ENCODE measurements around the gene PCCA.
"Not testable (repeated sequence)": the region's sequence is repeated elsewhere in the genome, so short reads cannot be mapped to it uniquely, and the experiment has no call there.

The PCCA gene

GRCh38 chr13:100097821-100098220 is 8.9 kb downstream of the PCCA start:
- DNase-seq (ENCODE audit: low read depth) = no peak
- Histone ChIP-seq H3K9me3 (ENCODE audit: control insufficient read depth, low read length) (no peaks in the 10 kb centered on the region), H3K4me3 (ENCODE audit: low read length) (no peak overlapping the region)

GRCh38 chr13:100098445-100099116 is 9.7 kb downstream of the PCCA start:
- H3K4me3 ChIP-seq (ENCODE audit: low read length) = no peak overlapping the region
- peaks cover 19% of the 10 kb centered on the region for H3K4me1 ChIP-seq (ENCODE audit: control insufficient read depth, insufficient read depth, low read length)
- no peaks in the 10 kb centered on the region for H3K27me3 ChIP-seq (replicated peaks; ENCODE audit: control insufficient read depth, insufficient read depth, low read length)
- H3K9me3 ChIP-seq (ENCODE audit: control insufficient read depth, low read length) = no peaks in the 10 kb centered on the region
- peak; percentile 56 for DNase-seq (ENCODE audit: low read depth)
- H3K9ac ChIP-seq (ENCODE audit: low read length) = no peak overlapping the region
- H3K36me3 ChIP-seq (ENCODE audit: control insufficient read depth, insufficient read depth, low read length, severe bottlenecking) = peaks cover 5% of the 10 kb centered on the region

More at GRCh38 chr13:100097821-100098220, 8.9 kb downstream of the PCCA start:
- H3K4me1 ChIP-seq (ENCODE audit: control insufficient read depth, insufficient read depth, low read length) = peaks cover 19% of the 10 kb centered on the region
- peaks cover 5% of the 10 kb centered on the region for H3K36me3 ChIP-seq (ENCODE audit: control insufficient read depth, insufficient read depth, low read length, severe bottlenecking)
- no peaks in the 10 kb centered on the region for H3K27me3 ChIP-seq (replicated peaks; ENCODE audit: control insufficient read depth, insufficient read depth, low read length)
- H3K9ac ChIP-seq (ENCODE audit: low read length) = no peak overlapping the region

- peaks cover 19% of the 10 kb centered on the region for H3K4me1 ChIP-seq (ENCODE audit: control insufficient read depth, insufficient read depth, low read length)
- H3K9me3 ChIP-seq (ENCODE audit: control insufficient read depth, low read length); H3K4me3 ChIP-seq (ENCODE audit: low read length); H3K27me3 ChIP-seq (replicated peaks; ENCODE audit: control insufficient read depth, insufficient read depth, low read length); H3K9ac ChIP-seq (ENCODE audit: low read length); DNase-seq (ENCODE audit: low read depth); H3K36me3 ChIP-seq (ENCODE audit: control insufficient read depth, insufficient read depth, low read length, severe bottlenecking): not testable (repeated sequence)
Measured at GRCh38 chr13:100099117-100099445, 10.2 kb downstream of the PCCA start.

- H3K36me3 ChIP-seq (ENCODE audit: control insufficient read depth, insufficient read depth, low read length, severe bottlenecking) = peaks cover 6% of the 10 kb centered on the region
- H3K9ac ChIP-seq (ENCODE audit: low read length) = no peak overlapping the region
- H3K4me3 ChIP-seq (ENCODE audit: low read length) = peak overlapping the region; percentile 52
- no peaks in the 10 kb centered on the region for H3K27me3 ChIP-seq (replicated peaks; ENCODE audit: control insufficient read depth, insufficient read depth, low read length)
- H3K9me3 ChIP-seq (ENCODE audit: control insufficient read depth, low read length) = no peaks in the 10 kb centered on the region
- H3K4me1 ChIP-seq (ENCODE audit: control insufficient read depth, insufficient read depth, low read length) = peaks cover 21% of the 10 kb centered on the region
- peak; percentile 81 for DNase-seq (ENCODE audit: low read depth)
Measured at GRCh38 chr13:100100115-100100879, 11.4 kb downstream of the PCCA start.

GRCh38 chr13:100102042-100102441 is 13.1 kb downstream of the PCCA start:
- Histone ChIP-seq H3K36me3 (ENCODE audit: control insufficient read depth, insufficient read depth, low read length, severe bottlenecking) (peaks cover 6% of the 10 kb centered on the region), H3K4me1 (ENCODE audit: control insufficient read depth, insufficient read depth, low read length) (peaks cover 29% of the 10 kb centered on the region), H3K27me3 (replicated peaks; ENCODE audit: control insufficient read depth, insufficient read depth, low read length) (no peaks in the 10 kb centered on the region), H3K9ac (ENCODE audit: low read length) (no peak overlapping the region), H3K9me3 (ENCODE audit: control insufficient read depth, low read length) (no peaks in the 10 kb centered on the region), H3K4me3 (ENCODE audit: low read length) (no peak overlapping the region)
- no peak for DNase-seq (ENCODE audit: low read depth)

DNA sequence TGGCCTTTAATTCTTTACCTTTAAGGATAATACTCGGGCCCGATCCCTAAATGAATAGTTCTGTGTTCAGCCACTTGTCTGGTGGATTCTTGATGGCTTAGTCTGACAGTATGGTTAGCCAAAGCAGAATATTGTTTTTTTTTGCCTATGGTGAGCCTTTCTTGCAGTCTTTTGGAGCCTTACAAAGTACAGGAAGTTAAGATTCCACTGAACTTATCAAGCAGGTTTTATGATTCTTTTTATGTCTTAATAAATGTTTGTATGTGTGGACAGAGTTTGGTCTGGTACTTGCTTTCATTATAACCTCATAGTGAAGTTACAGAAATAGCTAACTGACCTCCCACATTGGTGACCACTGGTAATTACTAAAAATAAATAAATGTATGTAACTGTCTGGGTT is 17.1 kb downstream of the PCCA start:
- H3K27me3 ChIP-seq (replicated peaks; ENCODE audit: control insufficient read depth, insufficient read depth, low read length) = no peaks in the 10 kb centered on the region
- H3K9ac ChIP-seq (ENCODE audit: low read length) = peak overlapping the region; percentile 47
- H3K4me1 ChIP-seq (ENCODE audit: control insufficient read depth, insufficient read depth, low read length) = peaks cover 17% of the 10 kb centered on the region
- H3K9me3 ChIP-seq (ENCODE audit: control insufficient read depth, low read length) = no peaks in the 10 kb centered on the region
- DNase-seq (ENCODE audit: low read depth) = no peak
- H3K4me3 ChIP-seq (ENCODE audit: low read length) = peak overlapping the region; percentile 39
- H3K36me3 ChIP-seq (ENCODE audit: control insufficient read depth, insufficient read depth, low read length, severe bottlenecking) = peaks cover 6% of the 10 kb centered on the region

GRCh38 chr13:100106705-100107104 is 17.8 kb downstream of the PCCA start:
- Histone ChIP-seq H3K4me3 (ENCODE audit: low read length) (no peak overlapping the region), H3K9ac (ENCODE audit: low read length) (no peak overlapping the region), H3K36me3 (ENCODE audit: control insufficient read depth, insufficient read depth, low read length, severe bottlenecking) (peaks cover 6% of the 10 kb centered on the region), H3K4me1 (ENCODE audit: control insufficient read depth, insufficient read depth, low read length) (peaks cover 16% of the 10 kb centered on the region), H3K9me3 (ENCODE audit: control insufficient read depth, low read length) (no peaks in the 10 kb centered on the region), H3K27me3 (replicated peaks; ENCODE audit: control insufficient read depth, insufficient read depth, low read length) (no peaks in the 10 kb centered on the region)
- DNase-seq (ENCODE audit: low read depth) = no peak

DNA sequence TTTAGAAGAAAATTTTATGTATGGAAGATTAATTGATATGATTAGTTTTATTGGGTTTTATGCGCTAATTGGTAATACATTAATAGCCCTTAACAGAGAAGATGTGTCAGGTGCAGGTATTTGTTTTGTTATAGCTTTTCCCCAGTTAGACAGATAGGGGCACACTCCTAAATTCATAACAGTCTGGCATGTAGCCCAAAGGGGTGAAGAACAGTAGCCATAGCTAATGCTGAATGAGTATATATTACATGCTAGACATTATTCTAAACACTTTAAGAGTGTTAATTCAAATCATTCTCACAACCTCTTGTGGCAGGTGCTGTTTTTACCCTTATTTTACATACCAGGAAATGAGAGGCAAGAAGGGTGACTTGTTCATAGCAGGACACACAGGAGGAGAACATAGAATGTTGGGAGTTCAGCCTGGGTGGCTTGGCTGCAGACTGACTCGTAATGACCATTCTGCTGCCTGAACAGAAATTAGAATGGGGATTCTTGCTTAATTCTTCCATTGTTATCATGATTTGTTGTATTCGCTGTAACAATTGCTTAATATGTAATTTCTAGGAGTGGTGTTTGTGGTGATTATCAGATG is 20.1 kb downstream of the PCCA start:
- Histone ChIP-seq H3K4me3 (ENCODE audit: low read length) (no peak overlapping the region), H3K4me1 (ENCODE audit: control insufficient read depth, insufficient read depth, low read length) (peaks cover 16% of the 10 kb centered on the region), H3K9ac (ENCODE audit: low read length) (no peak overlapping the region), H3K27me3 (replicated peaks; ENCODE audit: control insufficient read depth, insufficient read depth, low read length) (no peaks in the 10 kb centered on the region), H3K36me3 (ENCODE audit: control insufficient read depth, insufficient read depth, low read length, severe bottlenecking) (peaks cover 20% of the 10 kb centered on the region), H3K9me3 (ENCODE audit: control insufficient read depth, low read length) (no peaks in the 10 kb centered on the region)
- no peak for DNase-seq (ENCODE audit: low read depth)

GRCh38 chr13:100110269-100110668 is 21.4 kb downstream of the PCCA start:
- Histone ChIP-seq H3K4me1 (ENCODE audit: control insufficient read depth, insufficient read depth, low read length) (peaks cover 15% of the 10 kb centered on the region), H3K27me3 (replicated peaks; ENCODE audit: control insufficient read depth, insufficient read depth, low read length) (no peaks in the 10 kb centered on the region), H3K4me3 (ENCODE audit: low read length) (no peak overlapping the region), H3K9me3 (ENCODE audit: control insufficient read depth, low read length) (no peaks in the 10 kb centered on the region), H3K9ac (ENCODE audit: low read length) (no peak overlapping the region), H3K36me3 (ENCODE audit: control insufficient read depth, insufficient read depth, low read length, severe bottlenecking) (peaks cover 24% of the 10 kb centered on the region)
- no peak for DNase-seq (ENCODE audit: low read depth)

GRCh38 chr13:100112186-100112838 is 23.4 kb downstream of the PCCA start:
- Histone ChIP-seq H3K9ac (ENCODE audit: low read length) (no peak overlapping the region), H3K4me3 (ENCODE audit: low read length) (no peak overlapping the region), H3K36me3 (ENCODE audit: control insufficient read depth, insufficient read depth, low read length, severe bottlenecking) (peaks cover 24% of the 10 kb centered on the region), H3K27me3 (replicated peaks; ENCODE audit: control insufficient read depth, insufficient read depth, low read length) (no peaks in the 10 kb centered on the region), H3K4me1 (ENCODE audit: control insufficient read depth, insufficient read depth, low read length) (peaks cover 6% of the 10 kb centered on the region), H3K9me3 (ENCODE audit: control insufficient read depth, low read length) (no peaks in the 10 kb centered on the region)
- DNase-seq (ENCODE audit: low read depth) = no peak

DNA sequence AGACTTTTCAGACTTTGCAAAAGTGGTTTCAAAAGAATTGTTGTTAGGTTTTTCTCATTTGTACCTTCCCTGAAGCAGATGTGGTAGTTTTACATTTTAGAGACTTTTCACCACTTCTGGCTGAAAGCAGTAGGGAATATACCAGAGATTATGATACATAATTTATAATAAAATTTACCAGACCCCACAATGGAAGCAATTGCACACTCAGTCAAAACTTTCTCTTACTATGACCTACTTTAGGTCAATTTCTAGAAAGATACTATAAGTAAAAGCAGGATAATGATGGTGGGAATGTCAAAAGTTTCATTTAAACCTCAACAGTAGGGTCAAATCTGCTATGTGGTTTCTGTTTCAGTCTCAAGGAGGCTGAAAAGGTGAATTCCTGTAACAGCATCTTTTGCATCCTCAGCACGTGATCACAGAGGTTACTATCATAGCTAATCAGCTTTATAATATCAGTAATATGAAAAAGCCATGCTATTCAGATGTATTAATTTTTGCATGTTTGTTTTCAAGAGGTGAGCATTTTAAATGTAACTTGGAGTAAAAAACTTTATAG is 26.9 kb downstream of the PCCA start:
- Histone ChIP-seq H3K4me1 (ENCODE audit: control insufficient read depth, insufficient read depth, low read length) (no peaks in the 10 kb centered on the region), H3K9me3 (ENCODE audit: control insufficient read depth, low read length) (no peaks in the 10 kb centered on the region), H3K4me3 (ENCODE audit: low read length) (no peak overlapping the region), H3K27me3 (replicated peaks; ENCODE audit: control insufficient read depth, insufficient read depth, low read length) (no peaks in the 10 kb centered on the region), H3K36me3 (ENCODE audit: control insufficient read depth, insufficient read depth, low read length, severe bottlenecking) (peaks cover 32% of the 10 kb centered on the region), H3K9ac (ENCODE audit: low read length) (no peak overlapping the region)
- DNase-seq (ENCODE audit: low read depth) = no peak
